ENCODE measurements around the gene HAUS7.

Gene HAUS7

DNA sequence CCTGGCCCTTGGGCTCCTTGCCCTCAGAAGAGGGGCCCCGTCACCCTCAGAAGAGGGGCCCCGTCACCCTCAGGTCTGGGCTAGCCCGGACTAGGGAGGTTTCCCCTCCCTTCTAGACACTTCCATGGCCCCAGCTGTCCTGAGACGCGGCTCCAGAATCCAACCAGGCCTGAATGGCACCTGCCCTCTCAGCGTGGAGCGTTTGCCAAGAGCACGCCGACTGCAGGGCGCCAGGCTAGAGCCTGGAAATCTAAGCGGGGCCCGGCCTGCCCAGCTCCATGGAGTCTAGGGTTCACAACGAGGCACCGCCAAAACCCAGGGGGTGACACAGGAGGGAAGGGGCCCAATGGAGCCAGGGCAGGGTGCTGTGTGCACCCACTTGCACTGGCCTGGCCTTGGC is 39.2 kb upstream of the HAUS7 start:
- peaks cover 6% of the 10 kb centered on the region for H3K4me1 ChIP-seq (ENCODE audit: control insufficient read depth, insufficient read depth, low read length)
- no peak overlapping the region for H3K9ac ChIP-seq (ENCODE audit: low read length)
- H3K27me3 ChIP-seq (ENCODE audit: control insufficient read depth, insufficient read depth, low read length): no peaks in the 10 kb centered on the region
- no peak overlapping the region for H3K4me3 ChIP-seq (ENCODE audit: low read length)
- H3K36me3 ChIP-seq (ENCODE audit: control insufficient read depth, insufficient read depth, low read length): no peaks in the 10 kb centered on the region
- no peaks in the 10 kb centered on the region for H3K9me3 ChIP-seq (ENCODE audit: control insufficient read depth, low read length)

DNA sequence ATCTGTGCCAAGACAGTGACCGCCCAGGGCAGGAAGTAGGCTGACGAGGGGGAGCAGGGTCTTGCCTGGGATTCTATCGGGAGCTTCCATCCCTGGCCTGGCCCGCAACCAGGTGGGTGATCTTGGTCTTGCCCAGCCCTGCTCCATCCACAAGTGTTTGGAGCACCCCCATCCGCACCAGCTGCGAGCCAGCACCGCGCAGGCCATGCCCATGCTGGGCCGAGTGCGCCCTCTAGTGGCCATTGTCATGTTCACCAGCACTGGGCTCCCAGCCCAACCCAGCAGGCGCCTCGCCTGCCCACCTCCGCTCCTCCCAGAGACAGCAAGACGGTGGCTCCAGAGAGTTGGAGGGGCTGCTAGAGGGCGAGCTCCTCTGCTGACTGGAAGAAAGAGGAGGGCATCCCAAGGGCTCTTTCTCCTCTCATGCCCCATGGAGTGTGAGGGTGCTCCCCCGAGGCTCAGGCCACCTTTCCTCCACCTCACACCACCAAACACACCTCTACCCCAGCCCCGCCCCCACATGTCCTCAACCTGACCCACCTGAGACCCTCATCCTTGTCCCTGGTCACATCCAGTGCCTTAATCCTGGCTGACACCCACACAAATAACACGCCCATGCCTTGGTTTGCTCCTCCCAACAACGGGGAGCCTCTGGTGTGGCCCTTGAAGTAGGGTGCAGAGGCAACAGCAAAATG is 37.3 kb upstream of the HAUS7 start:
- peaks cover 6% of the 10 kb centered on the region for H3K4me1 ChIP-seq (ENCODE audit: control insufficient read depth, insufficient read depth, low read length)
- no peak overlapping the region for H3K4me3 ChIP-seq (ENCODE audit: low read length)
- H3K36me3 ChIP-seq (ENCODE audit: control insufficient read depth, insufficient read depth, low read length): no peaks in the 10 kb centered on the region
- H3K27me3 ChIP-seq (ENCODE audit: control insufficient read depth, insufficient read depth, low read length): no peaks in the 10 kb centered on the region
- H3K9me3 ChIP-seq (ENCODE audit: control insufficient read depth, low read length): no peaks in the 10 kb centered on the region
- H3K9ac ChIP-seq (ENCODE audit: low read length): no peak overlapping the region

DNA sequence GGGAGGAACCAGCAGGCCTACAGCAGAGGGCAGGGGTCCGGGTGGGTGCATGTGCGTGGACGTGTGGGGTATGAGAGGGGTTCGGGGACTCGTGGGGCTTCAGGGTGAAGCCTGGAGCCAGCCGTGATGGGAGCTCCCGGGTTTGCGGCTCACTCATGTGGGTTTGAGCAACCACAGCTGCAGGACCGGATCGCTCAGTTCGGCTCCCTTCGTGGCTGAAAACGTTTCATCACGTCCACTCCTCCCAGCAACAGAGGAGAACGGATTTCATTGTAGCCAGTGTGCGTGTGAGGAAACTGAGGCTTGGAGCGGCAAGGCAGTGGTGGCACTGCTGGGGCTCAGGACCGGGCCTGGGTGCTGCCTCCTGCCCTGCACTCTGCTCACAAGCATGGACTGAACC is 35.0 kb upstream of the HAUS7 start:
- no peaks in the 10 kb centered on the region for H3K27me3 ChIP-seq (ENCODE audit: control insufficient read depth, insufficient read depth, low read length)
- H3K9ac ChIP-seq (ENCODE audit: low read length): no peak overlapping the region
- H3K36me3 ChIP-seq (ENCODE audit: control insufficient read depth, insufficient read depth, low read length): no peaks in the 10 kb centered on the region
- H3K9me3 ChIP-seq (ENCODE audit: control insufficient read depth, low read length): no peaks in the 10 kb centered on the region
- peaks cover 6% of the 10 kb centered on the region for H3K4me1 ChIP-seq (ENCODE audit: control insufficient read depth, insufficient read depth, low read length)
- H3K4me3 ChIP-seq (ENCODE audit: low read length): no peak overlapping the region

DNA sequence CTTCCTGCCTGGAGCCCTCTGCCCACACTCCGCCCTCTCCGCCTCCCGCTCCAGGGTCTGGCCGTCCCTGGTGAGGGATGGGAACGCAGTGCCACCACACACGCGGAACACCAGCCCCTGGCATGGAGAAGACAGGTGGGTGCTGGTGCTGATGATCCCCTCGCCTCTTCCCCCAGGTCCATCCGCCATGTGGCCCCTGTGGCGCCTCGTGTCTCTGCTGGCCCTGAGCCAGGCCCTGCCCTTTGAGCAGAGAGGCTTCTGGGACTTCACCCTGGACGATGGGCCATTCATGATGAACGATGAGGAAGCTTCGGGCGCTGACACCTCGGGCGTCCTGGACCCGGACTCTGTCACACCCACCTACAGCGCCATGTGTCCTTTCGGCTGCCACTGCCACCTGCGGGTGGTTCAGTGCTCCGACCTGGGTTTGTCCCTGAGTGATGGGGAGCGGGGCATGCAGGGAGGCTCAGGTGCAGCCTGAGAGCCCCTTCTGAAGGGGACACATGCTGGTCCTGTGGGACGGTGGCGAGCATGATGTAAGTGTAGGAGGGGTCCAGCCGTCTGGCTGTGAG is 34.2 kb upstream of the HAUS7 start:
- no peaks in the 10 kb centered on the region for H3K36me3 ChIP-seq (ENCODE audit: control insufficient read depth, insufficient read depth, low read length)
- no peaks in the 10 kb centered on the region for H3K27me3 ChIP-seq (ENCODE audit: control insufficient read depth, insufficient read depth, low read length)
- H3K9ac ChIP-seq (ENCODE audit: low read length): no peak overlapping the region
- H3K4me3 ChIP-seq (ENCODE audit: low read length): no peak overlapping the region
- no peaks in the 10 kb centered on the region for H3K9me3 ChIP-seq (ENCODE audit: control insufficient read depth, low read length)
- peaks cover 6% of the 10 kb centered on the region for H3K4me1 ChIP-seq (ENCODE audit: control insufficient read depth, insufficient read depth, low read length)

DNA sequence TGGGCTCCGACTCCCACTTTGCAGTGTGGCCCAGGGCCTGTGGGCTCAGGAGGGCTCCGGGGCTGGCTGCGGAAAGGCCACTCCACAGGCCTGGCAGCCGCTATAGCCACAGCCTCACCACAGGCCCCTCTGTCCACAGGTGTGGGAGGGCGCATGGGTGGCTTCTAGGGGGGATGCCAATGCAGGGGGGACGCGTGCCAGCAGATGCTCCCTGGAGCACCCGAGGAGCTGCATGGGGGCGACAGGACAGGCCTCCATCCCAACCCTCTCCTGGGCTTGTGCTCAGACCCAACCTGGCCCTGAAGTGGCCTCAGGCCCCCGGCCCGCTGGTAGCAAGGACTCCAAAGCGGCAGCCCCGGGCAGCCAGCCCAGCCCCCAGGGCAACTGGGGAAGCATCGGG is 32.4 kb upstream of the HAUS7 start:
- no peak overlapping the region for H3K9ac ChIP-seq (ENCODE audit: low read length)

DNA sequence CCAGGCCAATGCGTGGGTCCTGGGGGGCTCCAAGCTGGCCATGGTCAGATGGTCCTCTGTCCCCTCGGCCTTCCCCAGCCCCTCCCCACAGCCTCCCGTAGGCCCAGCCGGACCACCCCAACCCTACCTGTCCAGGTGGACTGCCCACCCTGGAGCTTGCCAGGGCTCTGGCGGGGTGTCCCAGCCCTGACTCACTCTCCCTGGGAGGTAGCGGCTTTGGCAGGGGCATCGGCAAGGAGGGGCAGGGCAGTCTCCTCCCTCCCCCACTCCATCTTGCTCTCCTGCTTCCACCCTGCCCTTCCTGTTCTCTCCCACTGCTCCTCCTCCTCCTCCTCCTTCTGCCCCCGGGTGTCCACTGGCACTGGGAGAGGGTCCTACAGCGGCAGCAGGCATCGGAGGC is 31.8 kb upstream of the HAUS7 start:
- Histone ChIP-seq H3K36me3 (ENCODE audit: control insufficient read depth, insufficient read depth, low read length) (no peaks in the 10 kb centered on the region), H3K9me3 (ENCODE audit: control insufficient read depth, low read length) (no peaks in the 10 kb centered on the region), H3K4me1 (ENCODE audit: control insufficient read depth, insufficient read depth, low read length) (no peaks in the 10 kb centered on the region), H3K27me3 (ENCODE audit: control insufficient read depth, insufficient read depth, low read length) (no peaks in the 10 kb centered on the region), H3K4me3 (ENCODE audit: low read length) (no peak overlapping the region), H3K9ac (ENCODE audit: low read length) (no peak overlapping the region)

More for the DNA sequence above, 32.4 kb upstream of the HAUS7 start:
- Histone ChIP-seq H3K27me3 (ENCODE audit: control insufficient read depth, insufficient read depth, low read length) (no peaks in the 10 kb centered on the region), H3K36me3 (ENCODE audit: control insufficient read depth, insufficient read depth, low read length) (no peaks in the 10 kb centered on the region), H3K4me3 (ENCODE audit: low read length) (no peak overlapping the region), H3K4me1 (ENCODE audit: control insufficient read depth, insufficient read depth, low read length) (peaks cover 4% of the 10 kb centered on the region), H3K9me3 (ENCODE audit: control insufficient read depth, low read length) (no peaks in the 10 kb centered on the region)

DNA sequence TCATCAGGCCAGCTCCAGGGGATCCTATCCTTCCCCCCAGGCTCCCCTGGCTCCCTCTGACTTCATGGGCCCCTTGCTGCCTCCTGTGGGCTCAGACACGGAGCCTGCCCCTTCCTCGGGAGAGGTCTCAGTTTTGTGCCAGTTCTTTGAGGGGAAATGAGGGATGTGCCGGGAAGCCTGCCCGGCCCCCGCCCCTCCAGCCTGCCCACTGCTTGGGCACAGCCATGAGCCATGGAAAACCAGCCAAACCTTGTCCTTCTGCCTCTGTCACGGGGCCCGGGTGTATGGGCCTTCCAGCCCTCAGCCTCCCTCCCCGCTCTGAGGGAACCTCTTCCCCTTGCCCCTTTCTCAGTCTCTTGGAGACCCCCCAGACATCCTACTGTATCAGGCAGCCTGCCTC is 31.2 kb upstream of the HAUS7 start:
- H3K27me3 ChIP-seq (ENCODE audit: control insufficient read depth, insufficient read depth, low read length): no peaks in the 10 kb centered on the region
- H3K9me3 ChIP-seq (ENCODE audit: control insufficient read depth, low read length): no peaks in the 10 kb centered on the region
- no peak overlapping the region for H3K9ac ChIP-seq (ENCODE audit: low read length)
- H3K36me3 ChIP-seq (ENCODE audit: control insufficient read depth, insufficient read depth, low read length): no peaks in the 10 kb centered on the region
- no peaks in the 10 kb centered on the region for H3K4me1 ChIP-seq (ENCODE audit: control insufficient read depth, insufficient read depth, low read length)
- H3K4me3 ChIP-seq (ENCODE audit: low read length): no peak overlapping the region

DNA sequence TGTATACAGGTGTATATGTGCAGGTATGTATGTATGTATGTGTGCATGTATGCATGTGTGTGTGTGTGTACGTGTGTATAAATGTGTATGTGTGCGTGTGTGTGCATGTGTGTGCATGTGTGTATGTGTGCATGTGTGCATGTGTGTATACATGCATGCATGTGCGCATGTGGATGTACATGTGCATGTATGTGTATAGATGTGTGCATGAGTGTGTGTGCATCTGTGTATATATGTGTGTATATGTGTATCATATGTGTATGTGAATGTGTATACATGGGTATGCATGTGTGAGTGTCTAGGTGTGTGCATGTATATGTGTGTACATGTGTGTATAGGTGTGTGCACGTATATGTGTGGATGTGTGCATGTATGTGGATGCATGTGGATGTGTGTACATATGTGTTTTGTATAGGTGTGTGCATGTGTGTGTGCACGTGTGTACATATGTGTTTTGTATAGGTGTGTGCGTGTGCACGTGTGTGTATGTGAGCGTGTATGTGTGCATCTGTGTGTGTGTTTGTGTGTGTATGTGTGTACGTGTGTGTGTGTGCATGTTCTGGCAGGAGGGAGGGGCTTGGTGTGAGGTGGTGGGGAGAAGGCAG is 30.4 kb upstream of the HAUS7 start:
- Histone ChIP-seq H3K9me3 (ENCODE audit: control insufficient read depth, low read length) (no peaks in the 10 kb centered on the region), H3K27me3 (ENCODE audit: control insufficient read depth, insufficient read depth, low read length) (no peaks in the 10 kb centered on the region), H3K36me3 (ENCODE audit: control insufficient read depth, insufficient read depth, low read length) (no peaks in the 10 kb centered on the region), H3K9ac (ENCODE audit: low read length) (no peak overlapping the region), H3K4me1 (ENCODE audit: control insufficient read depth, insufficient read depth, low read length) (no peaks in the 10 kb centered on the region), H3K4me3 (ENCODE audit: low read length) (no peak overlapping the region)

DNA sequence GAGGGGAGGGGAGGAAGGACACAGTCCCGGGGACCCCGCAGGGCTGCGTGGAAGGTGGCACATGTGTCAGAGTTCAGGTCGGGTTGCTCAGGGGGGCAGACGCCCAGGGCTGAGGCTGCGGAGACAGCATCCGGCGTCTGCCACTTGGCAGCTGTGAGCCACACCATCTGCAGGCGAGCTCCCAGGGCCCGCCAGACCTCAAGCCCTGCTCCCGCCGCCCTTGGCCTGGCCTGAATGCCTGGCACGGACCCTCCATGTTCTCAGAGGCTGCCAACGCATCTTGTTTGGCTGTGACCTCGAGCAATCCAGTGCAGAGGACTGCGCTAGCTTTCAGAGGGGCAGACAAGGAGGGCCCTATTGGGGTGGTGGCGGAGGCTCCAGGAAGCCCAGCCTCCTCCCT is 29.5 kb upstream of the HAUS7 start:
- Histone ChIP-seq H3K4me3 (ENCODE audit: low read length) (no peak overlapping the region), H3K36me3 (ENCODE audit: control insufficient read depth, insufficient read depth, low read length) (no peaks in the 10 kb centered on the region), H3K9me3 (ENCODE audit: control insufficient read depth, low read length) (no peaks in the 10 kb centered on the region), H3K9ac (ENCODE audit: low read length) (no peak overlapping the region), H3K4me1 (ENCODE audit: control insufficient read depth, insufficient read depth, low read length) (peaks cover 4% of the 10 kb centered on the region), H3K27me3 (ENCODE audit: control insufficient read depth, insufficient read depth, low read length) (no peaks in the 10 kb centered on the region)

DNA sequence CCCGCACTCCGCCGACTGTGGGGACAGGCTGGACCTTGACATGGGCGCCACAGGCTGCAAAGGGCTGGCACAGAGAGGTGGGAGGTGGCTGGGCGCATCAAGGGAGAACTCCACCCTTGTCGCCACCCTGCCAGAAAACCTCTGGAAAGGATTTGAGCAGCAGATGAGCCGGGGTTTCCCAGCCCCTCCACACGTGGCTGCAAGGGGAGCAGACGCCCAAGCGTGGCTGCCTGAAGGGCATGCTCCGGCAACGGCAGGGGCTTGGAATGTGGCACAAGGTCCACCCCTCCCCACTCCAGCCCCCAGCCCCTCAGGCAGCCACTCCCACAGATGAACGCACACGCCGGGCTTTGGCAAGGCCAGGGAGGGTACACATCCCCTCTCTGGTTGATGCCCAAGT is 29.0 kb upstream of the HAUS7 start:
- Histone ChIP-seq H3K4me3 (ENCODE audit: low read length) (no peak overlapping the region), H3K4me1 (ENCODE audit: control insufficient read depth, insufficient read depth, low read length) (peaks cover 4% of the 10 kb centered on the region), H3K27me3 (ENCODE audit: control insufficient read depth, insufficient read depth, low read length) (no peaks in the 10 kb centered on the region), H3K36me3 (ENCODE audit: control insufficient read depth, insufficient read depth, low read length) (no peaks in the 10 kb centered on the region), H3K9ac (ENCODE audit: low read length) (no peak overlapping the region), H3K9me3 (ENCODE audit: control insufficient read depth, low read length) (no peaks in the 10 kb centered on the region)

DNA sequence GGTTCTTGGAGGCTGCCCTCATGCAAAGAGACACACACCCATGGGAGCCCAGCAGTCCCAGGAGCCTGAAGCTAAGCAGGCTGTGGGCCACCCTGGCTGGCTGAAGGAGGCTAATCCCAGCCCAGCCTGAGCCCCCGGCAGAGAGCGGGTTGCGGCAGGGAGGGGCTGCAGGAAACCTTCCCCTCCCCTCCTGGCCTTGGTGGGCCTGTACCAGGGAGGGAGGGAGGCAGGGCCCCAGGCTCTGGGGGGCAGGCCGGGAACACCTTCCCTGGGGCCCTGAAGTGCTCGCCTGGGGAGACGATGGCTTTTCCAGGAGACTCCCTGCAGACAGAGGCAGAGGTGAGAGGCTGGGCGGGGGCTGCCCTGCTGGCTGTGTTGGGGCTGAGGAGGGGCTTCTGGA is 28.1 kb upstream of the HAUS7 start:
- Histone ChIP-seq H3K9ac (ENCODE audit: low read length) (no peak overlapping the region), H3K9me3 (ENCODE audit: control insufficient read depth, low read length) (no peaks in the 10 kb centered on the region), H3K4me3 (ENCODE audit: low read length) (no peak overlapping the region), H3K27me3 (ENCODE audit: control insufficient read depth, insufficient read depth, low read length) (no peaks in the 10 kb centered on the region), H3K4me1 (ENCODE audit: control insufficient read depth, insufficient read depth, low read length) (peaks cover 4% of the 10 kb centered on the region), H3K36me3 (ENCODE audit: control insufficient read depth, insufficient read depth, low read length) (no peaks in the 10 kb centered on the region)

DNA sequence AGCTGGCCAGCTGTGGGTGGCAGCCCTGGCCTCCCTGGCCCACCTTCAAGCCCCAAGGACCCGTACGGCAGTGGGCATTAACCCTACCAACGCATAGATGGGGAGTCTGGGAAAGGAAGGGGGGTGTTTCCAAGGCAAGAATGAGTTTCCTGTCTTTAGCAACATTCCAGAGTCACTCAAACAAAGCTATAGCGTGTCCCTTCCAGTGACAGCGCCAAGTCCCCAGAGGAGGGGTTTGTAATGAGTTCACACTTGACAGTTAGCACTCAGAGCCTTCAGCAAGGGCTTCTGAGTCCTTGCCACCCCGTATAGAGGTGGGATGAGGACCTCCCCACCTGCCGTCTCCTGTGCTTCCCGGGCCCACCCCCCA is 26.2 kb upstream of the HAUS7 start:
- Histone ChIP-seq H3K4me3 (ENCODE audit: low read length) (no peak overlapping the region), H3K4me1 (ENCODE audit: control insufficient read depth, insufficient read depth, low read length) (peaks cover 4% of the 10 kb centered on the region), H3K9ac (ENCODE audit: low read length) (no peak overlapping the region)

More for the DNA sequence above, 26.2 kb upstream of the HAUS7 start:
- Histone ChIP-seq H3K36me3 (ENCODE audit: control insufficient read depth, insufficient read depth, low read length) (no peaks in the 10 kb centered on the region), H3K9me3 (ENCODE audit: control insufficient read depth, low read length) (no peaks in the 10 kb centered on the region), H3K27me3 (ENCODE audit: control insufficient read depth, insufficient read depth, low read length) (no peaks in the 10 kb centered on the region)

All from mucosa of stomach (tissue), 1 donor.